C4-2B (cell line): Measurements from ENCODE around the gene TBC1D22A.

Source experiments
- CTCF ChIP-seq: fragments of 450-650 bp; conservative IDR thresholded peaks from 2 replicates; pipeline ENCODE4 v1.5.1; 2017; ENCODE audit warnings: mild to moderate bottlenecking
- ZFX ChIP-seq: fragments of 450-650 bp; IDR thresholded peaks from 2 replicates; pipeline ENCODE4 v1.6.1; 2017

- TF ChIP-seq CTCF (no peak), ZFX (no peak)
Measured at GRCh38 chr22:47129902-47130635, 367.6 kb downstream of the TBC1D22A start.
